C4-2B (cell line): Measurements from ENCODE around the gene PAX9.

Experiments used
- CTCF ChIP-seq: fragments of 450-650 bp; conservative IDR thresholded peaks from 2 replicates; pipeline ENCODE4 v1.5.1; 2017; ENCODE audit warnings: mild to moderate bottlenecking
- ZFX ChIP-seq: fragments of 450-650 bp; IDR thresholded peaks from 2 replicates; pipeline ENCODE4 v1.6.1; 2017

GRCh38 chr14:36713960-36714703 lies 52.5 kb downstream of the PAX9 start:
- TF ChIP-seq CTCF (no peak), ZFX (no peak)
